Measurements from ENCODE around the gene ELAC2.

Gene ELAC2

GRCh38 chr17:12953156-12953555 lies 64.7 kb downstream of the ELAC2 start:
- no peak overlapping the region for H2BK120ac ChIP-seq (ENCODE audit: low read depth, low read length)
- 95% methylated on average over 13 of the region's 13 CpGs for WGBS
- H2AK5ac ChIP-seq (ENCODE audit: low read length, severe bottlenecking): no peak overlapping the region

GRCh38 chr17:12952012-12952411 lies 65.8 kb downstream of the ELAC2 start:
- Histone ChIP-seq H3K9me3 (ENCODE audit: control insufficient read depth, low read length) (peaks cover 16% of the 10 kb centered on the region), H3K18ac (ENCODE audit: low read depth in 1 of 2, low read length in 2 of 2) (no peak overlapping the region), H4K91ac (ENCODE audit: low read length) (no peak overlapping the region), H2BK120ac (ENCODE audit: low read depth, low read length) (no peak overlapping the region), H3K9ac (ENCODE audit: low read length) (no peak overlapping the region), H3K4ac (ENCODE audit: low read depth in 1 of 2, low read length in 2 of 2) (no peak overlapping the region), H2AK5ac (ENCODE audit: low read length, severe bottlenecking) (no peak overlapping the region), H3K79me1 (replicated peaks; ENCODE audit: low read length, poor library complexity, severe bottlenecking) (no peaks in the 10 kb centered on the region), H3K27me3 (ENCODE audit: control insufficient read depth in 1 of 2, insufficient read depth in 1 of 2, low read length in 2 of 2) (no peaks in the 10 kb centered on the region), H4K8ac (ENCODE audit: low read length) (no peak overlapping the region), H3K4me3 (ENCODE audit: insufficient read depth in 1 of 2, low read depth in 1 of 2, low read length in 2 of 2) (no peak overlapping the region), H2BK5ac (ENCODE audit: low read depth, low read length, poor library complexity, severe bottlenecking) (no peak overlapping the region), H3K27ac (ENCODE audit: low read length, poor library complexity, severe bottlenecking) (no peak overlapping the region), H2BK12ac (ENCODE audit: low read length in 2 of 2) (no peak overlapping the region), H2AFZ (ENCODE audit: low read depth, low read length) (no peak overlapping the region), H3K23ac (ENCODE audit: low read length in 2 of 2) (no peak overlapping the region), H3K14ac (ENCODE audit: low read length in 2 of 2) (no peak overlapping the region), H3K4me1 (ENCODE audit: control insufficient read depth, insufficient read depth, low read depth, low read length) (peaks cover 2% of the 10 kb centered on the region), H2BK15ac (ENCODE audit: low read depth, poor library complexity, severe bottlenecking) (no peak overlapping the region), H3K36me3 (ENCODE audit: control insufficient read depth in 1 of 2, insufficient read depth in 2 of 2, low read depth in 1 of 2, low read length in 2 of 2) (peaks cover 0 to 23% of the 10 kb centered on the region in 2 experiments), H3K4me2 (ENCODE audit: low read length, poor library complexity, severe bottlenecking) (no peak overlapping the region)
- 85% methylated on average over 3 of the region's 4 CpGs for WGBS
- DNase-seq: no peak

More at GRCh38 chr17:12953156-12953555, 64.7 kb downstream of the ELAC2 start:
- Histone ChIP-seq H4K91ac (ENCODE audit: low read length) (no peak overlapping the region), H3K4me1 (ENCODE audit: control insufficient read depth, insufficient read depth, low read depth, low read length) (peaks cover 2% of the 10 kb centered on the region), H2BK5ac (ENCODE audit: low read depth, low read length, poor library complexity, severe bottlenecking) (no peak overlapping the region), H3K27me3 (ENCODE audit: control insufficient read depth in 1 of 2, insufficient read depth in 1 of 2, low read length in 2 of 2) (no peaks in the 10 kb centered on the region), H3K9ac (ENCODE audit: low read length) (no peak overlapping the region), H3K23ac (ENCODE audit: low read length in 2 of 2) (no peak overlapping the region), H3K14ac (ENCODE audit: low read length in 2 of 2) (no peak overlapping the region), H3K4me2 (ENCODE audit: low read length, poor library complexity, severe bottlenecking) (no peak overlapping the region), H3K18ac (ENCODE audit: low read depth in 1 of 2, low read length in 2 of 2) (no peak overlapping the region), H2BK15ac (ENCODE audit: low read depth, poor library complexity, severe bottlenecking) (no peak overlapping the region), H3K4me3 (ENCODE audit: insufficient read depth in 1 of 2, low read depth in 1 of 2, low read length in 2 of 2) (no peak overlapping the region), H3K27ac (ENCODE audit: low read length, poor library complexity, severe bottlenecking) (no peak overlapping the region), H2BK12ac (ENCODE audit: low read length in 2 of 2) (no peak overlapping the region), H3K36me3 (ENCODE audit: control insufficient read depth in 1 of 2, insufficient read depth in 2 of 2, low read depth in 1 of 2, low read length in 2 of 2) (peaks cover 0 to 23% of the 10 kb centered on the region in 2 experiments), H3K9me3 (ENCODE audit: control insufficient read depth, low read length) (peaks cover 27% of the 10 kb centered on the region), H3K4ac (ENCODE audit: low read depth in 1 of 2, low read length in 2 of 2) (no peak overlapping the region), H3K79me1 (replicated peaks; ENCODE audit: low read length, poor library complexity, severe bottlenecking) (no peaks in the 10 kb centered on the region), H2AFZ (ENCODE audit: low read depth, low read length) (no peak overlapping the region), H4K8ac (ENCODE audit: low read length) (no peak overlapping the region)
- no peak for DNase-seq

GRCh38 chr17:12947047-12947446 lies 70.8 kb downstream of the ELAC2 start:
- Histone ChIP-seq H2BK12ac (ENCODE audit: low read length in 2 of 2) (no peak overlapping the region), H3K4me1 (ENCODE audit: control insufficient read depth, insufficient read depth, low read depth, low read length) (peaks cover 2% of the 10 kb centered on the region), H2AK5ac (ENCODE audit: low read length, severe bottlenecking) (no peak overlapping the region), H3K14ac (ENCODE audit: low read length in 2 of 2) (no peak overlapping the region), H3K23ac (ENCODE audit: low read length in 2 of 2) (no peak overlapping the region), H4K8ac (ENCODE audit: low read length) (no peak overlapping the region), H3K4me2 (ENCODE audit: low read length, poor library complexity, severe bottlenecking) (no peak overlapping the region), H3K27me3 (ENCODE audit: control insufficient read depth in 1 of 2, insufficient read depth in 1 of 2, low read length in 2 of 2) (no peaks in the 10 kb centered on the region), H3K36me3 (ENCODE audit: control insufficient read depth in 1 of 2, insufficient read depth in 2 of 2, low read depth in 1 of 2, low read length in 2 of 2) (peaks cover 0 to 9% of the 10 kb centered on the region in 2 experiments), H3K9ac (ENCODE audit: low read length) (no peak overlapping the region), H3K4ac (ENCODE audit: low read depth in 1 of 2, low read length in 2 of 2) (no peak overlapping the region), H4K91ac (ENCODE audit: low read length) (no peak overlapping the region), H3K4me3 (ENCODE audit: insufficient read depth in 1 of 2, low read depth in 1 of 2, low read length in 2 of 2) (no peak overlapping the region), H3K9me3 (ENCODE audit: control insufficient read depth, low read length) (no peaks in the 10 kb centered on the region), H3K18ac (ENCODE audit: low read depth in 1 of 2, low read length in 2 of 2) (no peak overlapping the region), H2BK120ac (ENCODE audit: low read depth, low read length) (no peak overlapping the region), H2BK15ac (ENCODE audit: low read depth, poor library complexity, severe bottlenecking) (no peak overlapping the region), H2AFZ (ENCODE audit: low read depth, low read length) (no peak overlapping the region), H3K27ac (ENCODE audit: low read length, poor library complexity, severe bottlenecking) (no peak overlapping the region), H3K79me1 (replicated peaks; ENCODE audit: low read length, poor library complexity, severe bottlenecking) (no peaks in the 10 kb centered on the region), H2BK5ac (ENCODE audit: low read depth, low read length, poor library complexity, severe bottlenecking) (no peak overlapping the region)
- 76% methylated on average over 4 of the region's 4 CpGs for WGBS
- no peak for DNase-seq
